IMR-90 (cell line): ENCODE measurements around the gene ERVH48-1.

Experiments
- CEBPB ChIP-seq: IDR thresholded peaks from 2 replicates; pipeline ENCODE4 v1.6.1; 2012; ENCODE audit warnings: low read depth, low read length, improper control_type of control experiment
- FOS ChIP-seq: fragments of 150-350 bp; IDR thresholded peaks from 2 replicates; pipeline ENCODE4 v1.6.1; 2016; ENCODE audit warnings: low read depth, low read length
- POLR2A ChIP-seq: IDR thresholded peaks from 2 replicates; pipeline ENCODE4 v1.6.1; 2012; ENCODE audit warnings: mild to moderate bottlenecking, low read depth, low read length
- TF ChIP-seq, protein P1 (sequence below): conservative IDR thresholded peaks from 2 replicates; pipeline ENCODE4 v1.5.1; 2012; ENCODE audit warnings: mild to moderate bottlenecking, low read depth, low read length, improper control_type of control experiment
- TF ChIP-seq, protein P2 (sequence below): fragments of 150-350 bp; IDR thresholded peaks from 2 replicates; pipeline ENCODE4 v1.6.1; 2017; ENCODE audit warnings: mild to moderate bottlenecking, antibody characterized with exemption, low read length, low read depth

DNA sequence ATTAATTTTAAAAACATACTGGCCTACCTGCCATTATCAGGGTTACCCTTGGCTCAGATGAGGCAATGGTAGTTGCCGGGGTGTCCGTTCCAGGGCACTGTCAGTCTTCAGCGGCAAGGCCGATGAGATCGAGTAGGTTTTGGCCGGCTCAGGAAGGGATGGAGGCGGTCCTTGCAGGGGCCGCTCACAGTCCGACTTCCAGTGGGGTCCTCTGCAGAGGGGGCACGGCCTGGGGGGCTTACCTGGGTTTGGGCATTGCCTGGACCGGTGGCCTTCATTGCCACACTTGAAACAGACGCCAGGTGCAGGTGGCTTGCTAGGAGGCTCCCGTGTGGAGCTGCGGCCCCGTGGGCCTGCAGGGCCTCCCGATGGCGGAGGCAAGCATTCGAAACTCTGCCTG is 2.5 kb downstream of the ERVH48-1 start:
- TF ChIP-seq POLR2A (no peak), FOS (no peak), CEBPB (no peak)
- TF ChIP-seq, protein P1, sequence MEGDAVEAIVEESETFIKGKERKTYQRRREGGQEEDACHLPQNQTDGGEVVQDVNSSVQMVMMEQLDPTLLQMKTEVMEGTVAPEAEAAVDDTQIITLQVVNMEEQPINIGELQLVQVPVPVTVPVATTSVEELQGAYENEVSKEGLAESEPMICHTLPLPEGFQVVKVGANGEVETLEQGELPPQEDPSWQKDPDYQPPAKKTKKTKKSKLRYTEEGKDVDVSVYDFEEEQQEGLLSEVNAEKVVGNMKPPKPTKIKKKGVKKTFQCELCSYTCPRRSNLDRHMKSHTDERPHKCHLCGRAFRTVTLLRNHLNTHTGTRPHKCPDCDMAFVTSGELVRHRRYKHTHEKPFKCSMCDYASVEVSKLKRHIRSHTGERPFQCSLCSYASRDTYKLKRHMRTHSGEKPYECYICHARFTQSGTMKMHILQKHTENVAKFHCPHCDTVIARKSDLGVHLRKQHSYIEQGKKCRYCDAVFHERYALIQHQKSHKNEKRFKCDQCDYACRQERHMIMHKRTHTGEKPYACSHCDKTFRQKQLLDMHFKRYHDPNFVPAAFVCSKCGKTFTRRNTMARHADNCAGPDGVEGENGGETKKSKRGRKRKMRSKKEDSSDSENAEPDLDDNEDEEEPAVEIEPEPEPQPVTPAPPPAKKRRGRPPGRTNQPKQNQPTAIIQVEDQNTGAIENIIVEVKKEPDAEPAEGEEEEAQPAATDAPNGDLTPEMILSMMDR: no peak
- TF ChIP-seq, protein P2, sequence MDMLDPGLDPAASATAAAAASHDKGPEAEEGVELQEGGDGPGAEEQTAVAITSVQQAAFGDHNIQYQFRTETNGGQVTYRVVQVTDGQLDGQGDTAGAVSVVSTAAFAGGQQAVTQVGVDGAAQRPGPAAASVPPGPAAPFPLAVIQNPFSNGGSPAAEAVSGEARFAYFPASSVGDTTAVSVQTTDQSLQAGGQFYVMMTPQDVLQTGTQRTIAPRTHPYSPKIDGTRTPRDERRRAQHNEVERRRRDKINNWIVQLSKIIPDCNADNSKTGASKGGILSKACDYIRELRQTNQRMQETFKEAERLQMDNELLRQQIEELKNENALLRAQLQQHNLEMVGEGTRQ: no peak
